SK-N-SH treated with all-trans-retinoic acid at 6 μM for 48 hours (cell line): ENCODE measurements around the gene EPHB4.

Source experiments
- ATAC-seq: fragments of 200-7000 bp; cut with Tn5 transposase; 3 replicates; pipeline ENCODE4 v1.9.1; 2020; ENCODE audit warnings: mild to moderate bottlenecking, moderate library complexity
- ARNTL ChIP-seq: fragments of 450-650 bp; formaldehyde crosslinking; IDR thresholded peaks from 2 replicates; pipeline ENCODE4 v1.5.0; 2020; ENCODE audit warnings: low read depth, mild to moderate bottlenecking, moderate library complexity, borderline replicate concordance
- BACH2 ChIP-seq: fragments of 250-450 bp; sonication (Bioruptor Pico); IDR thresholded peaks from 2 replicates; pipeline ENCODE4 v1.9.0; 2021; ENCODE audit warnings: mild to moderate bottlenecking, borderline replicate concordance
- CREB5 ChIP-seq: fragments of 250-450 bp; sonication (Bioruptor Pico); IDR thresholded peaks from 2 replicates; pipeline ENCODE4 v1.5.1; 2020; ENCODE audit warnings: low read depth, mild to moderate bottlenecking, moderate library complexity
- CSDC2 ChIP-seq: fragments of 250-450 bp; sonication (Bioruptor Pico); IDR thresholded peaks from 2 replicates; pipeline ENCODE4 v1.5.0; 2020; ENCODE audit warnings: mild to moderate bottlenecking, moderate library complexity
- CSRNP3 ChIP-seq: fragments of 250-450 bp; sonication (Bioruptor Pico); IDR thresholded peaks from 2 replicates; pipeline ENCODE4 v1.5.1; 2021; ENCODE audit warnings: mild to moderate bottlenecking, moderate library complexity
- ESRRG ChIP-seq: fragments of 250-450 bp; sonication (Bioruptor Pico); IDR thresholded peaks from 2 replicates; pipeline ENCODE4 v1.6.1; 2021; ENCODE audit warnings: mild to moderate bottlenecking
- GLIS3 ChIP-seq: fragments of 250-450 bp; sonication (Bioruptor Pico); IDR thresholded peaks from 2 replicates; pipeline ENCODE4 v1.5.0; 2020; ENCODE audit warnings: mild to moderate bottlenecking, moderate library complexity
- ISL1 ChIP-seq: fragments of 250-450 bp; sonication (Bioruptor Pico); IDR thresholded peaks from 2 replicates; pipeline ENCODE4 v2.1.2; 2022; ENCODE audit warnings: mild to moderate bottlenecking, moderate library complexity
- OSR1 ChIP-seq: fragments of 250-450 bp; sonication (Bioruptor Pico); IDR thresholded peaks from 2 replicates; pipeline ENCODE4 v1.8.0; 2022; ENCODE audit warnings: moderate library complexity, mild to moderate bottlenecking, inconsistent platforms
- PATZ1 ChIP-seq: fragments of 250-450 bp; sonication (Bioruptor Pico); IDR thresholded peaks from 2 replicates; pipeline ENCODE4 v1.8.0; 2020; ENCODE audit warnings: mild to moderate bottlenecking, moderate library complexity, borderline replicate concordance
- POU6F1 ChIP-seq: fragments of 250-450 bp; sonication (Bioruptor Pico); IDR thresholded peaks from 2 replicates; pipeline ENCODE4 v1.8.0; 2021; ENCODE audit warnings: low read depth, mild to moderate bottlenecking, moderate library complexity, borderline replicate concordance
- PPARA ChIP-seq: fragments of 250-450 bp; sonication (Bioruptor Pico); IDR thresholded peaks from 2 replicates; pipeline ENCODE4 v1.5.0; 2020; ENCODE audit warnings: mild to moderate bottlenecking, borderline replicate concordance
- RARB ChIP-seq: fragments of 250-450 bp; sonication (Bioruptor Pico); IDR thresholded peaks from 2 replicates; pipeline ENCODE4 v1.8.0; 2021; ENCODE audit warnings: mild to moderate bottlenecking, moderate library complexity
- TCF4 ChIP-seq: fragments of 250-450 bp; sonication (Bioruptor Pico); IDR thresholded peaks from 2 replicates; pipeline ENCODE4 v1.8.0; 2021; ENCODE audit warnings: mild to moderate bottlenecking, moderate library complexity, borderline replicate concordance
- TOX ChIP-seq: fragments of 250-450 bp; sonication (Bioruptor Pico); IDR thresholded peaks from 2 replicates; pipeline ENCODE4 v1.8.0; 2021; ENCODE audit warnings: mild to moderate bottlenecking, moderate library complexity, borderline replicate concordance
- TSHZ2 ChIP-seq: fragments of 250-450 bp; sonication (Bioruptor Pico); IDR thresholded peaks from 2 replicates; pipeline ENCODE4 v1.5.0; 2020; ENCODE audit warnings: mild to moderate bottlenecking, moderate library complexity
- ZC3H10 ChIP-seq: fragments of 250-450 bp; sonication (Bioruptor Pico); IDR thresholded peaks from 2 replicates; pipeline ENCODE4 v1.5.1; 2021; ENCODE audit warnings: mild to moderate bottlenecking, moderate library complexity
- ZFP3 ChIP-seq: fragments of 250-450 bp; sonication (Bioruptor Pico); IDR thresholded peaks from 2 replicates; pipeline ENCODE4 v1.5.0; 2020; ENCODE audit warnings: mild to moderate bottlenecking, moderate library complexity
- ZFP30 ChIP-seq: fragments of 450-650 bp; formaldehyde crosslinking; IDR thresholded peaks from 2 replicates; pipeline ENCODE4 v1.5.0; 2022; ENCODE audit warnings: mild to moderate bottlenecking, moderate library complexity
- ZNF565 ChIP-seq: fragments of 450-650 bp; formaldehyde crosslinking; conservative IDR thresholded peaks from 2 replicates; pipeline ENCODE4 v1.5.0; 2020; ENCODE audit warnings: low read depth, mild to moderate bottlenecking, moderate library complexity
- ZNF70 ChIP-seq: fragments of 450-650 bp; formaldehyde crosslinking; IDR thresholded peaks from 2 replicates; pipeline ENCODE4 v1.5.0; 2020; ENCODE audit warnings: mild to moderate bottlenecking, moderate library complexity
- ZNF8 ChIP-seq: fragments of 450-650 bp; formaldehyde crosslinking; IDR thresholded peaks from 2 replicates; pipeline ENCODE4 v1.5.0; 2020; ENCODE audit warnings: mild to moderate bottlenecking, moderate library complexity

The EPHB4 gene

GRCh38 chr7:100802951-100803350 is 24.4 kb downstream of the EPHB4 start:
- ATAC-seq = no peak
- TF ChIP-seq ZNF565 (CRISPR knock-in tag) (no peak), BACH2 (no peak), PPARA (CRISPR knock-in tag) (no peak), PATZ1 (no peak), TCF4 (CRISPR knock-in tag) (no peak), ZFP3 (no peak), ZNF70 (CRISPR knock-in tag) (no peak), CREB5 (CRISPR knock-in tag) (no peak), POU6F1 (CRISPR knock-in tag) (no peak), GLIS3 (CRISPR knock-in tag) (no peak), TSHZ2 (CRISPR knock-in tag) (no peak), ZNF8 (CRISPR knock-in tag) (no peak), CSDC2 (no peak), RARB (CRISPR knock-in tag) (no peak), OSR1 (no peak), CSRNP3 (no peak), ZFP30 (CRISPR knock-in tag) (no peak), TOX (CRISPR knock-in tag) (no peak)

- TF ChIP-seq ZFP30 (CRISPR knock-in tag) (no peak), PATZ1 (peak; percentile 96; the same call in 1 of the 2 replicates), TOX (CRISPR knock-in tag) (no peak), TCF4 (CRISPR knock-in tag) (peak; percentile 68), ISL1 (CRISPR knock-in tag) (no peak), GLIS3 (CRISPR knock-in tag) (no peak; the same call in 1 of the 2 replicates), ZNF70 (CRISPR knock-in tag) (no peak), ZNF8 (CRISPR knock-in tag) (no peak), ZC3H10 (CRISPR knock-in tag) (no peak), CREB5 (CRISPR knock-in tag) (no peak), ESRRG (CRISPR knock-in tag) (no peak), ARNTL (CRISPR knock-in tag) (no peak)
- TF ChIP-seq, all 23 proteins: peak for 2
- ATAC-seq = peak; percentile 64
These were observed 25.3 kb downstream of the EPHB4 start for GRCh38 chr7:100801833-100802568.
